ENCODE results near the gene EPB41L2.

DNA sequence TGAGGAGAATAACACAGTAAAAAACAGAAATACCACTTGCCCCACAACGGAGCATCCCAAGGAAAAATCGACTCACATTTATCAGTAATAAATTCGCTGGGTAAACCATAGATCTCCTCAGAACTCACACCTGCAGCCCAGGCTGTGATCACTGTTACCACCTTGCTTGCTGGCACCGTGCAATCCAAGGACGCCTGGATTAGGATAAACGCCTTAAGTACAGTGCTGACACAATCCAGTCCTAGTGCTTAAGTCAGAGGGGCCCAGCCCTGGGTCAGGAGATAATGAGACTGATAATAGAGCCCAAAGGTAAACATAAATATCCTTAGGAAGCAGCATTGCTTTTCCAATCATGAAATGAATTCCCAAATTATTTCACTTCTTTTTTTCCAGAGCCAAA lies 62.5 kb downstream of the EPB41L2 start:
- TF ChIP-seq, protein P1, sequence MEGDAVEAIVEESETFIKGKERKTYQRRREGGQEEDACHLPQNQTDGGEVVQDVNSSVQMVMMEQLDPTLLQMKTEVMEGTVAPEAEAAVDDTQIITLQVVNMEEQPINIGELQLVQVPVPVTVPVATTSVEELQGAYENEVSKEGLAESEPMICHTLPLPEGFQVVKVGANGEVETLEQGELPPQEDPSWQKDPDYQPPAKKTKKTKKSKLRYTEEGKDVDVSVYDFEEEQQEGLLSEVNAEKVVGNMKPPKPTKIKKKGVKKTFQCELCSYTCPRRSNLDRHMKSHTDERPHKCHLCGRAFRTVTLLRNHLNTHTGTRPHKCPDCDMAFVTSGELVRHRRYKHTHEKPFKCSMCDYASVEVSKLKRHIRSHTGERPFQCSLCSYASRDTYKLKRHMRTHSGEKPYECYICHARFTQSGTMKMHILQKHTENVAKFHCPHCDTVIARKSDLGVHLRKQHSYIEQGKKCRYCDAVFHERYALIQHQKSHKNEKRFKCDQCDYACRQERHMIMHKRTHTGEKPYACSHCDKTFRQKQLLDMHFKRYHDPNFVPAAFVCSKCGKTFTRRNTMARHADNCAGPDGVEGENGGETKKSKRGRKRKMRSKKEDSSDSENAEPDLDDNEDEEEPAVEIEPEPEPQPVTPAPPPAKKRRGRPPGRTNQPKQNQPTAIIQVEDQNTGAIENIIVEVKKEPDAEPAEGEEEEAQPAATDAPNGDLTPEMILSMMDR (IDR thresholded peaks at IDR 0.05): no peak
- TF ChIP-seq POLR2A (IDR thresholded peaks at IDR 0.05): no peak

Data from Peyer's patch (tissue), 4 donors.